CD4-positive, alpha-beta T cell treated with Interleukin-17A for 1 hour (primary cell): ENCODE measurements around the gene ADGRL2.

Experiments
- DNase-seq: peaks from one replicate; pipeline ENCODE4 v3.0.0-alpha.2; 2020

ADGRL2 gene

GRCh38 chr1:81808760-81809159 lies 8.0 kb downstream of the ADGRL2 start:
- no peak for DNase-seq

- DNase-seq = no peak
These were observed 9.1 kb downstream of the ADGRL2 start for GRCh38 chr1:81809808-81810207.

DNA sequence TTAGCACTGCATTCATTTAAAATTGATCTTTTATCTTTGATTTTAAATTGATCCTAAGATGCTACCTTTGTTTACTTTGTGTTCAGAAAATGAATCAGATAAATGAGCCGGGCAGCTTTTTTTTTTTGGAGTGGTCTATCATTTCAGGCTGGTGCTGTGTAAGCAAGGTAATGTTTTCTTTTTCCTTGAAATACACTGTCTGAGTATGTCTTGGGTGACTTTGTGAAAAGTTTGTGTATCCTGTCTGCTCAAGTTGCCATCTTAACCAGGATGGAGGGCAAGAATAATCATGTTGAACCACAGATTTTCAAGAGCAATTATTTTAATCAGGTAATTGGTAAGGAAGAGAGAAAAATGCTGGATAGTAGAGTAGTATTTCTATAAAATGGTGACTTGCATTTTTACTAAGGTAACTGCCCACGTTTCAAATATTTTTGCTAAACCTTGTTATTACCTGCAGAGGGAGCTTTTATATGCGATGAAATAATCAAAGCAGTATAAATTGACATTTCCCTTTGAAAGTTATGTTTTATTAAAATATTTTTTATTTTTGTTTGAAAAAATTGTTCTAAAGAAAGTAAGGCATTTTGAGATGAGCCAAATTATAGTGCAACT lies 11.1 kb downstream of the ADGRL2 start:
- DNase-seq = no peak

DNA sequence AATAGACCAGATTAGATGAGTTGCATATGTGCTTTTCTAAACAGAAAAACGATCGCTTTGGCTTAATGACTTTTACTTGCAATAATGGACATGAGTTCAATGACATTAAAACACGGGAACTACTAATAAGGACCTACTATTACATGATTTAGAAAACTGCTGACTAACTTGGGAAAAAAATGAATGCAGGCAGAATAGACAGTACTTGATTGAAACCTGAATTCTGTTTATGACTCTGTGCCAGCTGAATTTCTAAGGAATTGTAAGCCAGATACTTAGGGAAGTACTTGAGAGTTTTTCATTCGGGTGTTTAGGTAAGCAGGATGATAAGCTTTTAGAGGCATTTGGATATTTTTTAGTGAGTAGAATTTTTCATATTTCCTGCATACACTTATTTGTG lies 12.0 kb downstream of the ADGRL2 start:
- DNase-seq = no peak

DNA sequence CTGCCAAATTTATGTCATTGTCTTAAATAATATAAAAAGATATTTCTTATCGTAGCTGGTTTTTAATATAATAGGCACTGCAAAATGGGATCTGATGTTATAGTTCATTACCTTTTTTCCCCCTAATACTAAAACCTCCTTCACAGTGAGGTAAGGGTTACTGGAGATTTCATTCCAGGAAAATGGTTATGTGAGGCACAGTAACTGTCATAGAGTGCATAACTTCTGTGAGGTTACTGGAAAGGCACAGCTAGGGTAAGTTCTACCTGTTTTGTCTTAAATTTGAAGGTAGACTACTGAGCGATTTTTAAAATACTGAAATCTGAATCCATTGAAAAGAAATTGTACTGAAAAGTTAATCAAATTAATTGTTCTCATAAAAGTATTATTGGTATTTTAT lies 13.0 kb downstream of the ADGRL2 start:
- DNase-seq = no peak

DNA sequence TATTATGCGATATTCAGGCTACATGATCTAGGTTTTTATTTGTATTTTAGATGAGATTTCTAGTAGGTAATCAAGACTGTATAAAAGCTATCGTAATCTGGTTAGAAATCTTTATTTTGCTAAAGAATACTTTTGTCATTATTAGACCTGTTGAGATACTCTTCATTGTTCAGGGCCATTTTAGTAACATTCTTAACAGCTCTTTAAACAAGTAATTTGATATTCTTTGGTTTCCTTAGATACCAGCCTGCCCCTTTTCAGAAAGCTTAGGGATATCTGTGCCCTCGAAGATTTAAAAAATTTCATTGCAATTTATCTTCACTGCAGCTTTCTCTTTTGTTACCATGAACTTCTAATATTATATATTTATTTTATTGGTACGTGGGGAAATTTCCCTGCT lies 18.9 kb downstream of the ADGRL2 start:
- no peak for DNase-seq

GRCh38 chr1:81820765-81821164 lies 20.0 kb downstream of the ADGRL2 start:
- DNase-seq = no peak

- no peak for DNase-seq
These were observed 22.3 kb downstream of the ADGRL2 start for GRCh38 chr1:81823082-81823481.

GRCh38 chr1:81824759-81825158 lies 24.0 kb downstream of the ADGRL2 start:
- DNase-seq = no peak

- DNase-seq = no peak
These were observed 27.2 kb downstream of the ADGRL2 start for GRCh38 chr1:81827942-81828341.

GRCh38 chr1:81832573-81832972 lies 31.8 kb downstream of the ADGRL2 start:
- DNase-seq = no peak

- no peak for DNase-seq
These were observed 33.0 kb downstream of the ADGRL2 start for GRCh38 chr1:81833722-81834121.

DNA sequence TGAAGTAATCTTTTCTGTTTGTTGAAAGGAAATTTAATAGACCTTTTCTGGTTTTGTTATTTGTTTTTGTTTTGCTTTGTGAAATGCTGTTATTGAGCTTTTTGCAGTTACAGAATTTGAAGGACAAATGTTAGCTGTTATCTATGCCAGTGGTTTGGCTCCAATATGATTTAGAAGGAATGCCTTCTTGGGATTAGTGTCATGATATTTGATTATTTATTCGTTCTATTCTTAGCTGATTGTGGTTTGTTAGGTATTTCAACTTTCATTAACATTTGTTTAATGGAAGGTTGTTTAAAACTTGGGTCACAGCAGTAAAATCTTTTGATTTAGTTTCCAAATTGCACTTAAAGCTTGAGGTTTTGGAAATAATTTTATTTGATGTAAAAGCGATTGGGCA lies 33.5 kb downstream of the ADGRL2 start:
- DNase-seq = no peak

DNA sequence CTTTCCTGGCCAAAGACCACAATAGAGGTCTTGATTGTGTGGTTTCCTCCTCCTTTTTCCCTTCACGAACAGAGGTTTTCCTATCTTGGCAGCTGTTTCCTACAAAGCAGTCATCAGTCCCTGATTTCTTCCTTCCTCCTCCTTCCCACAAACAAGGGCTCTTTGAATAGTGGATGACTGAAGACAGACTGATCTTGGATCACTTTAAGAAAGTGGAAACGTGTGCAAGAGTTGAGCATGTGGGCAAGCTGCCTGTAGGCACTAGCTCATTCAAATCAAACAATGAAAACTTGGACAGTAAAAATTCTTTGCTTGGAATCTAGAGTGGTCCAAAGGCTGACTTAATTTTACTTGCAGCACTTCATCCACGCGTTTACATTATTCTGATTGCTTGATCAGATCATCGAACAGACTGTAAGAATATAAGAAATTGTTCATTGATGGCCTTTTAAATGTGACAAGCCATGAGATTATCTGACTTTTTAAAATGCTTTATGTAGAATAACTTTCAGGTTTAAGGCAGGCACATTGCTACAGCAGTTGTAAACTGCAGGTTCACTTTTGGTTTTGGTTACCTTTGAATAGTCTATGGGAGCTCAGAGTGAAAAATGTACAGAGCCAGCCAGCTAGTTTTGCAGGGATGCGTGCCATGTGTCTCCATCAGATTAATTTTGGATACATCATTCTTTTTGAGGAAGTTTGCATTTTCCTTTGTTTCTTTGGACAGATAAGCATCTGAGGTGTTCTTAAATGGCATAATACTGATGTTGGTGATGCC lies 34.4 kb downstream of the ADGRL2 start:
- DNase-seq = no peak

- no peak for DNase-seq
These were observed 35.4 kb downstream of the ADGRL2 start for GRCh38 chr1:81836007-81836626.

DNA sequence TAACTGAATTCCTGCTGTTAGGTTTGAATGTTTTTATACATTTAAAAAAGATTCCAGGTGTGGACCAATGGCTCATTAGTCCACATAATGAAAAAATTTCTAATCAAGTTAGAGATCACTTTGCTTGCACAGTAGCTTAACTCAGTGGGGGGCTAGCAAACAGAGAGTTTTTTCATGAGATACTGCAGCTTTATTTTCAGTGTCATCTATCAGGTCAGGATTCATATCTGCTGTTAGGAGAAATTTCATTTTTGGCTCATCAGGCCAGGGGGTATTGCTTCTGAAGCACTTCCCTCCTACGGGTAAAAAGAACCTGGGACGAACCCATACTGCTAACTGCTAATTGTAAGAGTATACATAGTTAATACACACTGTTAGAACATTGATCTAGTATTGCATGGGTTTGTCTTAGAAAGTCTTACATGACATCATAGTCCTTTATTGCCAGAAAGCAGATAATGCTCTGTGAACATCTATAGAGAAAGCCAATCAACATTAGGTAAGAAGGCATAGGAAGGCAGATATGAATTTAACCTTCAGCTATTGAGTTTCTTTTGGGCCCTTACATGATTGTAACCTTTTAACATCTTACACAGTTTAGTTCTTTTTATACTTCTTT lies 38.0 kb downstream of the ADGRL2 start:
- DNase-seq = no peak

DNA sequence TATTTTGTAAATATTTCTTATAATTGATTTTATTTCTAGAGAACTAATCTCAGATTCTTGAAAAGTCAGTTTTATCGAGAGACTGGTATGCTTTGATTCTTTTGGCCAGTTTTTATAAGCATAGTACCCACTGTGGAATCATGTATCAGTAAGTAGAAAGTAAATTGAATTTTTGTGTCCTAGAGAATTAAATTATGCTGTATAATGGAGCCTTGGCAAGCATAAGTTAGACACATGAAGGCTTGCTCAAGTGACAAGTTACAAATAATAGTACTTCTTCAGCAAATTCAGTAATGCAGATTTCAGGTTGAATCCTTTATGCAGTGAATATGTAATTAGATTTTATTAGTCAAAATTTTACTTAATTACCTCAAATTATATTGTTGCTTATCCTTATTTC lies 40.1 kb downstream of the ADGRL2 start:
- no peak for DNase-seq

DNA sequence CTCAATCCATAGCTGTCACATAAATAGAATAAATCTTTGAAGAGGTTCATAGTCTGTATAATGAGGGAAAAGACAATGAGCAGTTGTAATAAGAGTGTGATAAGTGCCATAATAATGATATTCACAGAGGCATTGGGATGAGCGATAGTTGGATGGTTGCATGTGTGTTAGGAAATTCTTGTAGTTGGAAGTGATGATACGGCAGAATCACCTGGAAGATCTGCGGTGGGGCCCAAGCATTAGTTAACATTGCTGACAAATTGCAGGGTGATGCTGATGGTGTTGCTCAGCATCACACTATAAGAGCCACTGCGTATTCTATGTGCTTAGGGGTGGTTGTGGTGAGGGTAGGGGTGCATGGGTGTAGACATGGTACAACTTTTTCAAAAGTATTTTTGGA lies 41.1 kb downstream of the ADGRL2 start:
- DNase-seq = no peak

DNA sequence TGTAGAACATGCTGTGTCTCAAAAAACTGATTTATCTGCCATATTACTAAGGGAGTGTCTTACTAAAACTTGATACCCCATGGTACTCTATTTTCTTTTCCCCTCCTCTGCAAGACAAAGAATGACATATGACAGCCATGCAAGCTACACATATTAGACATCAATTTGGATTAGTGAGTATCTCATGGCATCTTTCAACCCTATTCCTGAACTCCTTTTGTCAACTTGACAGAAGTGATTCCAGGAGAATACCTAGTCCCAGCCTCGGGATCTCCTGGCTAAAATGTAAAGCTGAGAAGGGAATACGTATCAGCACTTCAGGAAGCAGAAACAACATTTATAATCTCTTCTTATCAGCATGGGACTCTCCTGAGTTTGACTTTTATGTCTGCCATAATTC lies 43.7 kb downstream of the ADGRL2 start:
- DNase-seq = no peak

DNA sequence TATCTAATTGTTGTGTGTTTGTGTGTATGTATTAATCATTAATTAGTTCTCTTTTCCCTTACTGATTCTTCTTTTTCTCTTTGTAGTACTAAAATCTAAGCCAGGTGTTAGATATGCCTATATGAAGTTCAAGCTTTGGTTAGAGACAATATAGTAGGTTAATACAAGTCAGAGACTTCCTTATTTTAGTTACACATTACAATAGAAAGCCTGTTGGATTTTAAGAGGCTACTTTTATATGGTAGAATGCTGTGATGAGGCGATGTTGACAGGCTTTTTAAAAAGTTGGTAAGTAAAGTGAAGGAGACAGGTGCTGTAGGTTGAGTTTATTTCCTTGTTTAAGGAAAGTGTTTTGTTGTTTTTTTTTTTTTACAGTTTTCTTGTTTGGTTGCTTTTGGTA lies 45.9 kb downstream of the ADGRL2 start:
- DNase-seq = no peak

DNA sequence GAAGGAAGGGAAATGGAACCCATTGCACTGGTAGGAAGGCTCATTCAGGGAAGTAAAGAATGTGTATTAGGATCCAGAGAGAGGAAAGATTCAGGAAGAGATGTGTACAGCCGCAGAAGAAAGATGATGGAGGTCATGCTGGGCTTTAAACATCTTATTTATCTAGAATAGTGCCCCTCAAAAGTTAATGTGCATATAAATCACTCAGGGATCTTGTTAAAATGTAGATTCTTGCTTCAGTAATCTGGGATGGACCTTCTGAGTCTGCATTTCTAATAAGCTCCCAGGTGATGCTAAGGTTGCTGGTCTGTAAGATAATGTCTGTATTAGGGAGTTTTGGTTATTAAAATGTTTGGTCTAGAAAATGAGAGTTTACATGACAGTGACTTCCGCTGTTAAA lies 46.3 kb downstream of the ADGRL2 start:
- DNase-seq = no peak

DNA sequence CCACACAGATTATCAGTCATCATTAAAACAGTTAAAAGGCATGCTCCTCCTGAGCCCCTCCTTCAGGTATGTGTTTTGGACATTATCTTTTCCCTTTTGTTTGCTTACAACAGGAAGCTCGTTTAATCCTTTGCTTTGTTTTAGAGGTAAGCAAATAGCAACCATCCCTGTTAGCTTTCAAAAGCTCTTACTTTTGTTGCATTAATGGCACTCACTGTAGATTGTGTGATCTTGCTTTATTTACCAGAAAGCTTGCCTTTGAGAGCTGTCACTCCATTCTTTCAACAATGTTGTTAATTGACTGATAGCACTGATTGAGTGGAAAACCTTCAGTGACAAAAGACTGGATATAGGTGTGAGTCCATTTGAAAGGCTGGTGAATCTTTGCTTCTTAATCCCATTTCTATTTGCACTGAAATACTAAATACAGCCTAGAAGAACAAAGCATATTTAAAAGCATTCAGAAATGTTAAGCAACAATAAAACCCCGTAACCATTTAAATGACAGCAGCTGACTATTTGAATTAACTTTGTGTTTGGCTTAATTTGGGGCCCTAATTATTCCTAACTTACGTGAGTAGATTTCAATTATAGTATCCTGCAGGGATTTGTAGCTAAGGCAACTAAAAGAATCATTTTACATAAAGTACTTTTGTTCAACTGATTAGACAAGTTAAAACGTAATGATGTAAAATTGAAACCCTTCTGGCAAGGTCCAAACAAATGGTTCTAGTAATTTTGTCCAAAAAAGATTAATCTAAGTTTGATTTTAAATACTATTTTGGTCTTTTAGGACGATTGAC lies 48.3 kb downstream of the ADGRL2 start:
- DNase-seq = no peak

- no peak for DNase-seq
These were observed 49.3 kb downstream of the ADGRL2 start for GRCh38 chr1:81850031-81850430.
